GM10847 (cell line): ENCODE results near the gene SRMS.

Source experiments
- POLR2A ChIP-seq: IDR thresholded peaks from 2 replicates; pipeline ENCODE4 v1.6.1; 2011; ENCODE audit not compliant: insufficient read length; ENCODE audit errors: extremely low read depth

The SRMS gene

GRCh38 chr20:63547725-63548480 is at the start of gene SRMS:
TSS of gene SRMS (minus strand) at chr20:63547749. CDS start at chr20:63547463, 286 bp downstream.
- no peak for TF ChIP-seq POLR2A

GRCh38 chr20:63596423-63596822 is 48.9 kb upstream of the SRMS start:
- no peak for TF ChIP-seq POLR2A

- TF ChIP-seq POLR2A, result no peak
These were observed 48.0 kb upstream of the SRMS start for GRCh38 chr20:63595416-63596127.

- TF ChIP-seq POLR2A, result no peak
These were observed 46.6 kb upstream of the SRMS start for GRCh38 chr20:63594043-63594561.

- no peak for TF ChIP-seq POLR2A
These were observed 45.1 kb upstream of the SRMS start for GRCh38 chr20:63592661-63593060.

GRCh38 chr20:63591786-63592355 is 44.3 kb upstream of the SRMS start:
- TF ChIP-seq POLR2A, result no peak

- no peak for TF ChIP-seq POLR2A
These were observed 43.6 kb upstream of the SRMS start for GRCh38 chr20:63591147-63591533.

- TF ChIP-seq POLR2A, result no peak
These were observed 42.9 kb upstream of the SRMS start for GRCh38 chr20:63590218-63591146.

- TF ChIP-seq POLR2A, result no peak
These were observed 42.0 kb upstream of the SRMS start for GRCh38 chr20:63589261-63590217.

- TF ChIP-seq POLR2A, result no peak
These were observed 41.1 kb upstream of the SRMS start for GRCh38 chr20:63588641-63589041.

- TF ChIP-seq POLR2A, result no peak
These were observed 40.4 kb upstream of the SRMS start for GRCh38 chr20:63587776-63588591.

- no peak for TF ChIP-seq POLR2A
These were observed 39.7 kb upstream of the SRMS start for GRCh38 chr20:63587256-63587655.

- no peak for TF ChIP-seq POLR2A
These were observed 39.2 kb upstream of the SRMS start for GRCh38 chr20:63586797-63587196.
